Measurements from ENCODE around the gene ACP7.
"Not testable (repeated sequence)": the region's sequence is repeated elsewhere in the genome, so short reads cannot be mapped to it uniquely, and the experiment has no call there.

Gene ACP7

DNA sequence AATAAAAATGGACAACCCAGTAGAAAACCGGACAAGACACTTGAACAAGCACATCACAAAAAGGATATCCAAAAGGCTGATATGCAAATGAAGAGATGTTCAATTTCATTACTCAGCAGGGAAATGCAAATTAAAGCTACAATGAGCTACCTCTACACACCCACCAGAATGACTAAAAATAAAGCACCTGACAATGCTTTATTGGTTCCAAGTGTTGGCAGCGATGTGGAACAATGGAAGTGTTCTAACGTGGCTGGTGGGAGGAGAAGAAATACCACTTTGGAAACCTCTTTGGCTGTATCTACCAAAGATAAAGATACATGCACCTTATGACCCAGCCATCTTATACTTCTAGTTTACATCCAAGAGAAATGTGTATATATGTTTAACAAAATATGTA is 3.7 kb upstream of the ACP7 start:
- H3K36me3 ChIP-seq (ENCODE audit: control insufficient read depth, low read depth, low read length): no peaks in the 10 kb centered on the region
- peaks cover 8% of the 10 kb centered on the region for H3K4me1 ChIP-seq (ENCODE audit: control insufficient read depth, low read depth, low read length)
- H3K27ac ChIP-seq (ENCODE audit: low read length): no peak overlapping the region

DNA sequence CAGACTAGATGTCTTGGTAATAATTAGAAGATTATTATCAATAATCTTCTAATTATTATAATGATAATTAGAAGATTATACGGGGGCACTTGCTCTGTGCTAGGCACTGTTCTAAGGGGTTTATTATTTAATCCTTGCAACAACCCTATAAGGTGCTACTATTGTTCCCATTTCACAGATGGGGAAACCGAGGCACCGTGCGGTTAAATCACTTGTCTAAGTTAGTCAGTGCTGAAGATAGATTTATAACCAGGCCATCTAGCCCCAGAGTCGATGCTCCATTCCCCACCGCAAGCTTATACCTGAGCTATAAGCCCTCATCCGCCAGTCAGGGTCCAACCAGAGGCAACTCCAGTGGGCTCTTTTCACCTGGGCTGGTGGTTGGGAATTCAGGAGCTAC is 2.0 kb upstream of the ACP7 start:
- no peaks in the 10 kb centered on the region for H3K36me3 ChIP-seq (ENCODE audit: control insufficient read depth, low read depth, low read length)
- H3K4me3 ChIP-seq (ENCODE audit: low read length): no peak overlapping the region
- peaks cover 38% of the 10 kb centered on the region for H3K27me3 ChIP-seq (ENCODE audit: control insufficient read depth, insufficient read depth, low read length)
- H3K9ac ChIP-seq (ENCODE audit: low read length): no peak overlapping the region
- peaks cover 8% of the 10 kb centered on the region for H3K4me1 ChIP-seq (ENCODE audit: control insufficient read depth, low read depth, low read length)
- no peaks in the 10 kb centered on the region for H3K9me3 ChIP-seq (ENCODE audit: control insufficient read depth, low read depth, low read length)
- no peak overlapping the region for H3K27ac ChIP-seq (ENCODE audit: low read length)

More for the DNA sequence above, 3.7 kb upstream of the ACP7 start:
- peaks cover 33% of the 10 kb centered on the region for H3K27me3 ChIP-seq (ENCODE audit: control insufficient read depth, insufficient read depth, low read length)
- H3K4me3 ChIP-seq (ENCODE audit: low read length): no peak overlapping the region
- H3K9me3 ChIP-seq (ENCODE audit: control insufficient read depth, low read depth, low read length): no peaks in the 10 kb centered on the region
- no peak overlapping the region for H3K9ac ChIP-seq (ENCODE audit: low read length)

DNA sequence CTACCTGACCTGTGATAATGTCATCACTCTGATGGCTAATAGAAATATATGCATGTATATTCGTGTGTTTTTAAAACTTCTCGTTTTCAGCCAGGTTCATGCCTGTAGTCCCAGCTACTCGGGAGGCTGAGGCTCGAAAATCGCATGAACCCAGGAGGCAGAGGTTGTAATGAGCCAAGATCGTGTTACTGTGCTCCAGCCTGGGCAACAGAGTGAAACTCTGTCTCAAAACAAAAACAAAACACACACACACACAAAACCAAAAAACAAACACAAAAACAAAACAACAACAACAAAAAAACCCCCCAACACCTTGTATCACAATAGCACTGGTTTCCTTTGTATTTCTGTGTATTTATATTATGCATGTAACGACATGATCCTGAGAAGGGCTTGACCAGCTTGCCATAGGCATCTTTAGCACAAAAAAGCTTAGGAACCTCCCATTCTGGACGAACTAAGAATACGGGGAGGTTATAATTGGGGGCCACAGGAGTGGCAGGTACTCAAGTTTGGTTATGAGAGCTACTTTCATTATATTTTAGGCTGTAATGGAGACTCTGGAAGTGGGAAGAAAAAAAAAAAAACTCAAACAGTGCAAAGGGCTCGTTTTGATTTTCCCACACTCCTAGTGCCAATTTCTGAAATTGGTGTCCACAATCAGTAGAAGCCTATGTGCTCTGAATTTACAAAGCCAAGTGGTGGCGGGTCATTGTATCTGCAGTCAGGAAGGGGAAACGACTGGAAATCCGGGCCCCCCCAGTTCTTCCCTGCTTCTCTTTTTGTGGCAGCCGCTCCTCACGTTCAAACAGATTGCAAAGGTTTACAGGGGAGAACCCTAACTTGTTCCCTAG is 1.2 kb upstream of the ACP7 start:
- Histone ChIP-seq H3K27ac (ENCODE audit: low read length) (no peak overlapping the region), H3K4me1 (ENCODE audit: control insufficient read depth, low read depth, low read length) (peaks cover 8% of the 10 kb centered on the region), H3K4me3 (ENCODE audit: low read length) (peak overlapping the region; percentile 59), H3K9ac (ENCODE audit: low read length) (no peak overlapping the region), H3K9me3 (ENCODE audit: control insufficient read depth, low read depth, low read length) (no peaks in the 10 kb centered on the region), H3K27me3 (ENCODE audit: control insufficient read depth, insufficient read depth, low read length) (peaks cover 38% of the 10 kb centered on the region), H3K36me3 (ENCODE audit: control insufficient read depth, low read depth, low read length) (no peaks in the 10 kb centered on the region)

DNA sequence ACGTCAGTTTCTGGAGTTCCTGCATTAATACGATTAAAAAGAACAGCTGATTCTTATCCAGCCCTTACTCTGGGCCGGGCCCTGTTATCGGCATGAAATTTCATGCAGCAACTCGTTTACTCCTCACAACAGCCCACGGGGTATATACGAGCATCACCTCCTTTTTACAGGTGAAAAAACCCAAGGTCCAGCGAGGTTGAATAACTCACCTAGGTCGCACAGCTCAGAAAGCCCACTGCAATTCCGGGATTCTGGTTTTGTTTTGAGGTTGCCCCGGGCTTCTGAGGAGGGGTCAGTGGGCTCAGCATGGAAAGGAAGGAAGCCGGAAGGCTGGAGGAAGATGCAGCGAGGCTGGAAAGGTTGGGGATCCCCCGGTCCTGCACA is 577 bp upstream of the ACP7 start:
- Histone ChIP-seq H3K4me1 (ENCODE audit: control insufficient read depth, low read depth, low read length) (peaks cover 8% of the 10 kb centered on the region), H3K27ac (ENCODE audit: low read length) (no peak overlapping the region), H3K4me3 (ENCODE audit: low read length) (peak overlapping the region; percentile 59), H3K27me3 (ENCODE audit: control insufficient read depth, insufficient read depth, low read length) (peaks cover 38% of the 10 kb centered on the region), H3K9ac (ENCODE audit: low read length) (no peak overlapping the region), H3K36me3 (ENCODE audit: control insufficient read depth, low read depth, low read length) (no peaks in the 10 kb centered on the region), H3K9me3 (ENCODE audit: control insufficient read depth, low read depth, low read length) (no peaks in the 10 kb centered on the region)

DNA sequence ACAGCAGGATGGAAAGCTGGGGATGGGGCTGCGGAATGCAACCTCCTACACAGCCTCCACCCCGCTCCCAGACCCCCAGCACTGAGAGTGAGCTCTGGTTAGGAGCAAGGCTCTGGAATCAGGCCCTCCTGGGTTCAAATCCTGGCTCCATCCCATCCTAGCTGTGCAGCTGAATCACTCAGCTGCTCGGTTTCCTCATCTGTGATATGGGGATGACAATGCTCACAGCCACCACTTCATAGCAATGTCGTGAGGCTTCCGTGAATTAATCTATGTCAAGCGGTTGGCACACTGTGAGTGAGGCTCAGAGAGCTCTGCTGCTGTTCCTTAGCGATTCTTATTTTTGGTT is 538 bp downstream of the ACP7 start:
- H3K4me3 ChIP-seq (ENCODE audit: low read length): peak overlapping the region; percentile 45
- H3K36me3 ChIP-seq (ENCODE audit: control insufficient read depth, low read depth, low read length): no peaks in the 10 kb centered on the region
- H3K9ac ChIP-seq (ENCODE audit: low read length): no peak overlapping the region
- no peaks in the 10 kb centered on the region for H3K9me3 ChIP-seq (ENCODE audit: control insufficient read depth, low read depth, low read length)
- H3K27me3 ChIP-seq (ENCODE audit: control insufficient read depth, insufficient read depth, low read length): peaks cover 38% of the 10 kb centered on the region
- no peak overlapping the region for H3K27ac ChIP-seq (ENCODE audit: low read length)
- H3K4me1 ChIP-seq (ENCODE audit: control insufficient read depth, low read depth, low read length): peaks cover 8% of the 10 kb centered on the region

DNA sequence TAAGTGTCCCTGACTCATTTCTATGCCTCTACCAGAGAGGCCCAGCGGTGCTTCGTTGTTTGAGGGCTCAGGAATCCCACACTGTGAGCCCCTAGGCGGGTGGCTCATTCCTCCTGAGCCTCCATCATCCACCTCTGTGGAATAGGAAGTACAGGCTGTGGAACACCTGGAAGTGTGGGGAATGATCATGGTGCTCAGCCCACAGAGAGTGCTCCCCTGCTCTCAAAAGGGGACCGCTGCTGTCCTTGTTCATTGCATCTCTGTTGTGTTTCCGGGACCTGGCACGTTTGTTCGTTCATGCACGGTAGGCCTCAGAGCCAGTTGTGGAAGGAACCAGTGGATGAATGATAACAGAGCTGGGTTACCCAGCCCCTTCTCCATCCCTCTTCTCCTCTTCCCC is 1.2 kb downstream of the ACP7 start:
- H3K27me3 ChIP-seq (ENCODE audit: control insufficient read depth, insufficient read depth, low read length): peaks cover 38% of the 10 kb centered on the region
- no peak overlapping the region for H3K9ac ChIP-seq (ENCODE audit: low read length)
- H3K27ac ChIP-seq (ENCODE audit: low read length): no peak overlapping the region
- no peak overlapping the region for H3K4me3 ChIP-seq (ENCODE audit: low read length)
- H3K4me1 ChIP-seq (ENCODE audit: control insufficient read depth, low read depth, low read length): peaks cover 8% of the 10 kb centered on the region
- no peaks in the 10 kb centered on the region for H3K9me3 ChIP-seq (ENCODE audit: control insufficient read depth, low read depth, low read length)
- no peaks in the 10 kb centered on the region for H3K36me3 ChIP-seq (ENCODE audit: control insufficient read depth, low read depth, low read length)

GRCh38 chr19:39086386-39086785 is 2.2 kb downstream of the ACP7 start:
- Histone ChIP-seq H3K27me3 (ENCODE audit: control insufficient read depth, insufficient read depth, low read length) (peaks cover 38% of the 10 kb centered on the region), H3K36me3 (ENCODE audit: control insufficient read depth, low read depth, low read length) (no peaks in the 10 kb centered on the region), H3K27ac (ENCODE audit: low read length) (no peak overlapping the region), H3K9me3 (ENCODE audit: control insufficient read depth, low read depth, low read length) (no peaks in the 10 kb centered on the region), H3K9ac (ENCODE audit: low read length) (no peak overlapping the region), H3K4me3 (ENCODE audit: low read length) (no peak overlapping the region), H3K4me1 (ENCODE audit: control insufficient read depth, low read depth, low read length) (peaks cover 8% of the 10 kb centered on the region)

DNA sequence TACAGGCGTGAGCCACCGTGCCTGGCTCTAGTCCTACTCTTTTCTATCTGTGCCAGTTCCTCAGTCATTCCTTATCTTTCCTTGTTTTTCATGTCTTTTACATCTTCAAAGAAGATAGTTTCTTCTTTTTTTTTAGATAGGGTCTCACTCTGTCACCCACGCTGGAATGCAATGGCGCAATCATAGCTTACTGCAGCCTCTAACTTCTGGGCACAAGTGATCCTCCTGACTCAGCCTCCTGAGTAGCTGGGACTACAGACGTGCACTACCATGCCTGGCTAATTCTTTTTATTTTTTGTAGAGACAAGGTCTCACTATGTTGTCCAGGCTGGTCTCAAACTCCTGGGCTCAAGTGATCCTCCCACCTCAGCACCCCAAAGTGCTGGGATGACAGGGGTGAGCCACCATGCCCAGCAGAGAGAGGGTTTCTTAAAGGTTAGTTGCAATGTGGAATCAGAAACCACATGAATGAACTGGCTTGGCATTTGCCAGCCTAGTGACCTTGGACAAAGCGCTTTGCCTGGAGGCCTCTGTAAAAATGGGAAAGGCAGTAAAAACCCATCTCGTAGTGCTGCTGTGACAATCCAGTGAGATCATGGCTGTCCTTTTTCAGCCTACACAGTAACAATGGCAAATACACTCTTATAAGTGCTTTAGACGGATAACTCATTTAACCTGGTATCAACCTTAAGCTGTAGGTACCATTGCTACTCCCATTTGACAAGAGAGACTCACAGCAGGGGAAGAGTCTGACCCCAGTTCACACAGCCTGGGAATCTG is 3.9 kb downstream of the ACP7 start:
- H3K4me3 ChIP-seq (ENCODE audit: low read length): no peak overlapping the region

DNA sequence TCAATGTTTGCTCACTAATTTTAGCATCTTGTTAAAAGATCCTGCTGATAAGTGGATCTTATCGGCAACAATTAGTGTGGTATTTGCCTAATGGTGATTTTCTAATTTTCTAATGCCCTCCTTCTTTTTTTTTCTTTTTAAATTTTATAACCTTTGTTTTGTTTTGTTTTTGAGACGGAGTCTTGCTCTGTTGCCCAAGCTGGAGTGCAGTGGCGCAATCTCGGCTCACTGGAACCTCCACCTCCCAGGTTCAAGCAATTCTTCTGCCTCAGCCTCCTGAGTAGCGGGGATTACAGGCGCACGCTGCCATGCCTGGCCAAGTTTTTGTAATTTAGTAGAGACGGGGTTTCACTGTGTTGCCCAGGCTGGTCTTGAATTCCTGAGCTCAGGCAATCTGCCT is 5.8 kb downstream of the ACP7 start:
- H3K4me1 ChIP-seq (ENCODE audit: control insufficient read depth, low read depth, low read length); H3K9me3 ChIP-seq (ENCODE audit: control insufficient read depth, low read depth, low read length); H3K36me3 ChIP-seq (ENCODE audit: control insufficient read depth, low read depth, low read length); H3K27ac ChIP-seq (ENCODE audit: low read length); H3K4me3 ChIP-seq (ENCODE audit: low read length); H3K27me3 ChIP-seq (ENCODE audit: control insufficient read depth, insufficient read depth, low read length); H3K9ac ChIP-seq (ENCODE audit: low read length): not testable (repeated sequence)

More for the DNA sequence above, 3.9 kb downstream of the ACP7 start:
- no peak overlapping the region for H3K27ac ChIP-seq (ENCODE audit: low read length)
- no peaks in the 10 kb centered on the region for H3K9me3 ChIP-seq (ENCODE audit: control insufficient read depth, low read depth, low read length)
- H3K27me3 ChIP-seq (ENCODE audit: control insufficient read depth, insufficient read depth, low read length): peaks cover 28% of the 10 kb centered on the region
- no peak overlapping the region for H3K9ac ChIP-seq (ENCODE audit: low read length)
- H3K4me1 ChIP-seq (ENCODE audit: control insufficient read depth, low read depth, low read length): peaks cover 3% of the 10 kb centered on the region
- no peaks in the 10 kb centered on the region for H3K36me3 ChIP-seq (ENCODE audit: control insufficient read depth, low read depth, low read length)

GRCh38 chr19:39090881-39091280 is 6.7 kb downstream of the ACP7 start:
- no peaks in the 10 kb centered on the region for H3K4me1 ChIP-seq (ENCODE audit: control insufficient read depth, low read depth, low read length)
- H3K4me3 ChIP-seq (ENCODE audit: low read length): no peak overlapping the region
- peaks cover 1% of the 10 kb centered on the region for H3K27me3 ChIP-seq (ENCODE audit: control insufficient read depth, insufficient read depth, low read length)
- no peak overlapping the region for H3K27ac ChIP-seq (ENCODE audit: low read length)
- H3K9ac ChIP-seq (ENCODE audit: low read length): no peak overlapping the region
- H3K36me3 ChIP-seq (ENCODE audit: control insufficient read depth, low read depth, low read length): no peaks in the 10 kb centered on the region
- no peaks in the 10 kb centered on the region for H3K9me3 ChIP-seq (ENCODE audit: control insufficient read depth, low read depth, low read length)

- not testable (repeated sequence) for H3K4me3 ChIP-seq (ENCODE audit: low read length); H3K27me3 ChIP-seq (ENCODE audit: control insufficient read depth, insufficient read depth, low read length); H3K4me1 ChIP-seq (ENCODE audit: control insufficient read depth, low read depth, low read length); H3K36me3 ChIP-seq (ENCODE audit: control insufficient read depth, low read depth, low read length); H3K27ac ChIP-seq (ENCODE audit: low read length); H3K9ac ChIP-seq (ENCODE audit: low read length); H3K9me3 ChIP-seq (ENCODE audit: control insufficient read depth, low read depth, low read length)
These were observed 11.8 kb downstream of the ACP7 start for GRCh38 chr19:39095799-39096540.

Measured in iPS-18a (cell line).